Suprapubic skin (tissue), 4 donors: ENCODE results near the gene GNB2. TPM values are rescaled to one million over a fixed set of nuclear protein-coding genes. Genes with fewer than 3 reads are reported as not detected.

Experiments used
- DNase-seq, 2 donors: peaks; one replicate each; pipeline ENCODE4 v3.0.0-alpha.2; 2019; ENCODE audit warnings: low spot score in 2 of 2
- H3K27ac ChIP-seq: fragments of 200-600 bp; sonication (generic); one replicate; pipeline ENCODE4 v1.5.1; 2019
- H3K27me3 ChIP-seq: fragments of 200-600 bp; sonication (generic); one replicate; pipeline ENCODE4 v1.5.1; 2019
- H3K36me3 ChIP-seq: fragments of 200-600 bp; sonication (generic); one replicate; pipeline ENCODE4 v1.5.1; 2019
- H3K4me1 ChIP-seq: fragments of 200-600 bp; sonication (generic); one replicate; pipeline ENCODE4 v1.5.1; 2019
- H3K4me3 ChIP-seq: fragments of 200-600 bp; sonication (generic); one replicate; pipeline ENCODE4 v1.5.1; 2019; ENCODE audit warnings: mild to moderate bottlenecking
- H3K9me3 ChIP-seq: fragments of 200-600 bp; sonication (generic); one replicate; pipeline ENCODE4 v1.5.1; 2019
- EP300 ChIP-seq: sonication (generic); formaldehyde crosslinking; IDR thresholded peaks from one replicate; pipeline ENCODE4 v1.6.1; 2017; ENCODE audit warnings: antibody characterized with exemption
- POLR2A ChIP-seq, 2 donors: fragments of 450-650 bp; IDR thresholded peaks; one replicate each; pipeline ENCODE4 v1.6.1; 2017; ENCODE audit warnings: antibody characterized with exemption in 2 of 2, mild to moderate bottlenecking in 2 of 2, moderate library complexity in 2 of 2
- POLR2AphosphoS5 ChIP-seq, 3 donors: sonication (generic); formaldehyde crosslinking; IDR thresholded peaks; one replicate each; pipeline ENCODE4 v1.6.1; 2017; ENCODE audit warnings: antibody characterized with exemption in 3 of 3
- WGBS: methylation state at CpG from one replicate; pipeline ENCODE4 v1.1.5; 2018; 5-methylcytosine and 5-hydroxymethylcytosine counted together
- total RNA-seq, 4 donors: library from RNA; depleted of rRNA; stranded (reverse); fragments of >200 nt; gene quantifications; one replicate each; pipeline ENCODE4 v1.1.0, GENCODE V29; 2016
- TF ChIP-seq, protein P1 (sequence below), 2 donors: fragments of 200-600 bp in 1 of 2; fragments of 450-650 bp in 1 of 2; sonication (generic) in 1 of 2; IDR thresholded peaks; one replicate each; pipeline ENCODE4 v1.5.1; 2016 to 2019; ENCODE audit warnings: antibody characterized with exemption in 2 of 2, mild to moderate bottlenecking in 1 of 2, moderate library complexity in 1 of 2

GNB2 gene
- total RNA-seq, 4 donors from 2014 or later: 228 to 311 (median 300) TPM

DNA sequence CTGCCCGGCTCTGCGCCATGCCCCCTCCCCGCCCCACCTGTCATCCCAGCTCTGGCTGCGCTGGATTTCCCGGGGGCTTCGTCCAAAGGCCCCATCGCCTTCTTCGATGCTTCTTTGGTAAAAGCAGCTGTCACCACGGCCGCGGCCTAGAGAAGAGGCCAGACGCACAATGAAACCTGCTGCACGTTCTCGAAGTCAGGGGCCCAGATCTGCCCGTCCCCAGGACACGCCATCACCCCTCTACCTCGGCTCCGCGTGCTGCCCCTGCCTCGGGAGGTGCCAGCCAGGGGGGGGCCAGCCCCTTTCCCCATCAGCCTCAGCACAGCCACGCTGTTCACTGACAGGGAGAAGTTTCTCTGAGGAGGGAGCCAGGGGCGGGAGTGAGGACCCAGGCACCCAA lies 13.7 kb downstream of the GNB2 start:
- TF ChIP-seq, protein P1, sequence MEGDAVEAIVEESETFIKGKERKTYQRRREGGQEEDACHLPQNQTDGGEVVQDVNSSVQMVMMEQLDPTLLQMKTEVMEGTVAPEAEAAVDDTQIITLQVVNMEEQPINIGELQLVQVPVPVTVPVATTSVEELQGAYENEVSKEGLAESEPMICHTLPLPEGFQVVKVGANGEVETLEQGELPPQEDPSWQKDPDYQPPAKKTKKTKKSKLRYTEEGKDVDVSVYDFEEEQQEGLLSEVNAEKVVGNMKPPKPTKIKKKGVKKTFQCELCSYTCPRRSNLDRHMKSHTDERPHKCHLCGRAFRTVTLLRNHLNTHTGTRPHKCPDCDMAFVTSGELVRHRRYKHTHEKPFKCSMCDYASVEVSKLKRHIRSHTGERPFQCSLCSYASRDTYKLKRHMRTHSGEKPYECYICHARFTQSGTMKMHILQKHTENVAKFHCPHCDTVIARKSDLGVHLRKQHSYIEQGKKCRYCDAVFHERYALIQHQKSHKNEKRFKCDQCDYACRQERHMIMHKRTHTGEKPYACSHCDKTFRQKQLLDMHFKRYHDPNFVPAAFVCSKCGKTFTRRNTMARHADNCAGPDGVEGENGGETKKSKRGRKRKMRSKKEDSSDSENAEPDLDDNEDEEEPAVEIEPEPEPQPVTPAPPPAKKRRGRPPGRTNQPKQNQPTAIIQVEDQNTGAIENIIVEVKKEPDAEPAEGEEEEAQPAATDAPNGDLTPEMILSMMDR (IDR thresholded peaks at IDR 0.05): no peak
- TF ChIP-seq POLR2A (IDR thresholded peaks at IDR 0.05) (no peak), POLR2AphosphoS5 (IDR thresholded peaks at IDR 0.05) (no peak), EP300 (no peak)
- Histone ChIP-seq H3K4me1 (peaks cover 29% of the 10 kb centered on the region), H3K4me3 (no peak overlapping the region), H3K9me3 (no peaks in the 10 kb centered on the region), H3K27ac (no peak overlapping the region), H3K27me3 (no peaks in the 10 kb centered on the region), H3K36me3 (peaks cover 70% of the 10 kb centered on the region)
- no peak for DNase-seq
- 90% methylated on average over 22 of the region's 22 CpGs for WGBS

- WGBS: 77% methylated on average over 24 of the region's 25 CpGs
- no peaks in the 10 kb centered on the region for H3K27me3 ChIP-seq
- H3K9me3 ChIP-seq: no peaks in the 10 kb centered on the region
- DNase-seq: no peak
- no peak overlapping the region for H3K4me3 ChIP-seq
- H3K27ac ChIP-seq: no peak overlapping the region
- peaks cover 34% of the 10 kb centered on the region for H3K4me1 ChIP-seq
- TF ChIP-seq, protein P1 (IDR thresholded peaks at IDR 0.05): no peak
- no peak for TF ChIP-seq POLR2A (IDR thresholded peaks at IDR 0.05)
- TF ChIP-seq POLR2AphosphoS5 (IDR thresholded peaks at IDR 0.05): no peak
- H3K36me3 ChIP-seq: peaks cover 64% of the 10 kb centered on the region
Measured at GRCh38 chr7:100687751-100688300, 14.3 kb downstream of the GNB2 start.

GRCh38 chr7:100688326-100688860 lies 14.9 kb downstream of the GNB2 start:
- WGBS: 90% methylated on average over 16 of the region's 16 CpGs
- no peak overlapping the region for H3K27ac ChIP-seq
- H3K9me3 ChIP-seq: no peaks in the 10 kb centered on the region
- no peak overlapping the region for H3K4me3 ChIP-seq
- no peaks in the 10 kb centered on the region for H3K27me3 ChIP-seq
- TF ChIP-seq, protein P1 (IDR thresholded peaks at IDR 0.05): no peak
- no peak for TF ChIP-seq POLR2AphosphoS5 (IDR thresholded peaks at IDR 0.05)
- TF ChIP-seq POLR2A (IDR thresholded peaks at IDR 0.05): no peak
- no peak for TF ChIP-seq EP300
- peaks cover 59% of the 10 kb centered on the region for H3K36me3 ChIP-seq
- H3K4me1 ChIP-seq: peaks cover 38% of the 10 kb centered on the region
- no peak for DNase-seq

DNA sequence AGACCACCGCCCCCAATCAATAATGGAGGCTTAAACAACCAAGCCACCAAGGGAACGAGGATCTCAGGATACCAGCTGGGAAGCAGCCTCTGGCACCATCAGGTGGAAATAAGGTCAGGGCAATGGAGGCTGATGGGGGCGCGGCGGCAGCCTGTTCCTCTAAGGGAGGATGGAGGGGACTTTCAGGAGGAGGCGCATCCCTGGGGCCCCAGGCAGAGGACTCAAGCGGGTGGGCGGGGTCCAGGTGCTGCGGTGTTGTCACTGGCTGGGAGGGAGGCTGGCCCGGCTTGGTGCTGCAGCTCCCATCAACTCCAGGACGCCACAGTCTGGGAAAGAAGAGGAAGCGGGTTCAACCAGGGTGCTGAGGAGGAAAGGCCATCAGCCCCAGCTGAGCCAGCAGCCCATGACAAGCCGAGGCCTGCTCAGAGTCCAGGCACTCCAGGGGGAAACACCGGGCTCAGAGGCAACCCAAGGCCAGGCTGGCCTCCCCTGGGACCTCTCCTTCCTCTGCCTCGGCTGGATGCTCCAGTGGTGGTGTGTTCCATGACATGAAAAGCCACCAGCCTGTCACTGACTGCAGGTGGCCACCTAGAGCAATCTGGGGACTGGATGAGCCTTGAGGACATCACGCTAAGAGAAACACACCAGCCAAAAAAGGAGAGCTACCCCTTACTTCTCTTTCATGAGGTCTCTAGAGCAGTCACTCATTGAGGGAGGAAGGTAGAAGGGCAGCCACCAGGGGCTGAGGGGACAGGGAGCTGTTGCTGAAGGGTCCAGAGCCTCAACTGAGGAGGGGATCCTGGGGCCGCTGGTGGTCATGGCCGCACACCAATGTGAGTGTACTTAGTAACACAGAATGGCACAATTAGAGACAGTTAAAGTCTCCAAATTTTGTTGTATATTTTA lies 15.9 kb downstream of the GNB2 start:
- Histone ChIP-seq H3K4me1 (peaks cover 40% of the 10 kb centered on the region), H3K36me3 (peaks cover 48% of the 10 kb centered on the region), H3K27me3 (no peaks in the 10 kb centered on the region), H3K27ac (no peak overlapping the region), H3K9me3 (no peaks in the 10 kb centered on the region), H3K4me3 (no peak overlapping the region)
- 81% methylated on average over 14 of the region's 18 CpGs for WGBS
- TF ChIP-seq POLR2AphosphoS5 (IDR thresholded peaks at IDR 0.05): no peak
- TF ChIP-seq EP300: no peak
- no peak for TF ChIP-seq POLR2A (IDR thresholded peaks at IDR 0.05)
- TF ChIP-seq, protein P1 (IDR thresholded peaks at IDR 0.05): no peak
- DNase-seq: no peak
